Measurements from ENCODE around the gene ZCCHC18. TPM values are rescaled to one million over a fixed set of nuclear protein-coding genes. Genes with fewer than 3 reads are reported as not detected.
A peak's percentile ranks its signal among the peaks of the same experiment; 100 is the strongest.

ZCCHC18 gene
- total RNA-seq, 3 donors from 2014 or later = 0.49 to 0.86 (median 0.55) TPM

DNA sequence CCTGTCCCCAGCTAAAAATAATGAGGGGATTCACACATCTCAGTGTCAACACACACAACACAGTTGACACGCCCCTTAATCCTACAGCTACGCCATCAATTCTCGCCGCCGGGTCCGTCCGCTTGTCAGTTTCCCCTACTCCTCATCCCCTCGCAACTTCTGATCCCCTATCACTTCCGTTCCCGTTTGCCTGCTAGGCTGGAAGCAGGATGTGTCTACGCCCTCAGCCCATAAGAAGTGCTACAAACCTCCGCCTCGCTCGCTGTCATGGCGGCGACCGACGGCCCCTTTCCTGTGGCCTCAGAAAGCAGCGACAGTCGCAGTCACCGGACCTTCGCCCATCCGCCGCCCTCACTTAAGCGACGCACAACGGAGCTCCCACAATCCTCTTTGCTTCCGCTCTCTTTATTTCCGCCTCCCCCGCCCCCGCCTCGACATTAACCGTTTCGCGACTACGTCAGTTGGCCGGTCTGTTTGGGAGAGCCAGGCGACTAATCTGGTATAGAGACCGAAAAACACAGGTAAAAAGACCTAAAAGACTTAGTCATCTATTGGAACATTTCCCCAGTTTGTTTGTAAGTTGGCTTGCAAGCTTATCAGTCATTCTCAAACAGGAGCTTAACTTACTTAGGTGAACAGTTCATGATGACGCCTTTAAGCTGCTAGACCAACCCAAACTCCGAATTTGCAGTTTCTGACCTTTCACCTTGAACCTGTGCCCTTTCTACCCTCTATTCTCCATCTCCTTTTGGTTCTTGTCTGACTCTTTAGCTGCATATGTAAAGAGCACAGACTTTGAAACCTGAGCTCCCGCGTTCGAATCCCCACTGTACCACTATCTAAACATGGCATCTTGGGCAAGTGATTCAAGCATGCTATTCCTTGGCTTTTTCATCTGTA, 44.6 kb downstream of the ZCCHC18 start, which contains the start of gene SLC25A53:
Gene SLC25A53, minus strand, starts transcription at position 380 of the 900 bp plus-strand sequence. CDS start 51,752 bp downstream, outside the sequence.
- Mint-ChIP-seq H3K27me3 (ENCODE audit: low read depth) (no peaks in the 10 kb centered on the region), H3K4me3 (peak within 1 kb of the TSS; percentile 98), H3K9me3 (no peaks in the 10 kb centered on the region), H3K36me3 (ENCODE audit: insufficient read depth) (no peaks in the 10 kb centered on the region), H3K4me1 (ENCODE audit: low read depth) (peaks cover 10% of the 10 kb centered on the region)
- ATAC-seq (peak; percentile 87), DNase-seq (peak; percentile 55)

Other genes with a start within 250 kb of the ZCCHC18 start
- gene TMSB15B, start 149.9 kb upstream of the ZCCHC18 start, total RNA-seq = 1 to 10 TPM; 4.4 to 6.4 (median 5.2) TPM
- not detected for gene H2BW1, start 98.8 kb upstream of the ZCCHC18 start, total RNA-seq
- gene H2BW2, start 72.6 kb upstream of the ZCCHC18 start, total RNA-seq = not detected
- gene TMSB15C, start 36.3 kb upstream of the ZCCHC18 start, total RNA-seq = 1 to 10 TPM in 1 of 3 donors, under 1 TPM in 2; 0.74 to 1.5 (median 0.92) TPM
- gene SLC25A53, start 44.5 kb downstream of the ZCCHC18 start, total RNA-seq = 1 to 10 TPM; 3.2 to 4.4 (median 4.2) TPM
- gene FAM199X, start 53.9 kb downstream of the ZCCHC18 start, total RNA-seq = 1 to 10 TPM; 8.0 to 8.2 (median 8.1) TPM
- gene ESX1, start 142.4 kb downstream of the ZCCHC18 start, total RNA-seq = not detected